WTC11 (cell line): ENCODE data around the gene EIF4B.

ENCODE experiments used
- SP1 ChIP-seq: sonication (generic); formaldehyde crosslinking; conservative IDR thresholded peaks from 2 replicates; pipeline ENCODE4 v1.8.1; 2022; ENCODE audit warnings: missing genetic modification reagents
- TF ChIP-seq, protein P1 (sequence below): fragments of 200-600 bp; IDR thresholded peaks from 2 replicates; pipeline ENCODE4 v1.8.0; 2022; ENCODE audit warnings: antibody characterized with exemption

DNA sequence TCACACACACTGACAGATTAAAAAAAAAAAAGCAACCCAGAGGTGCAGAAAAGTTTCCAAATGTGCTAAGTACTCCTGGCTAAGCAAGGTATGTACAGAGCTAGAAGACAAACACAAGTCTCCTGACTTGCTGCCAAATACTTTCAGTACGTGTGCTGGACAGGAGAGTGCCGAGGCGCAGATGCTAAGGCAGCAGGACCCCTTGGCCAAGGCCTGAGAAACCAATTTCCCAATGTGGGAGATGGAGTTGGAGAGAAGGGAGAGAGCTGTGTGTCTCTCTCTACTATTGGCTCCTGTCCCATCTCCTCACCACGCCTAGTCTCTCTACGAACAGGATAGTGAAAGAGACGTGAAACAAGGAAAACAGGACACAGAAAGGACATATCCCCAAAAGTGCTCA lies 67.6 kb downstream of the EIF4B start:
- TF ChIP-seq, protein P1, sequence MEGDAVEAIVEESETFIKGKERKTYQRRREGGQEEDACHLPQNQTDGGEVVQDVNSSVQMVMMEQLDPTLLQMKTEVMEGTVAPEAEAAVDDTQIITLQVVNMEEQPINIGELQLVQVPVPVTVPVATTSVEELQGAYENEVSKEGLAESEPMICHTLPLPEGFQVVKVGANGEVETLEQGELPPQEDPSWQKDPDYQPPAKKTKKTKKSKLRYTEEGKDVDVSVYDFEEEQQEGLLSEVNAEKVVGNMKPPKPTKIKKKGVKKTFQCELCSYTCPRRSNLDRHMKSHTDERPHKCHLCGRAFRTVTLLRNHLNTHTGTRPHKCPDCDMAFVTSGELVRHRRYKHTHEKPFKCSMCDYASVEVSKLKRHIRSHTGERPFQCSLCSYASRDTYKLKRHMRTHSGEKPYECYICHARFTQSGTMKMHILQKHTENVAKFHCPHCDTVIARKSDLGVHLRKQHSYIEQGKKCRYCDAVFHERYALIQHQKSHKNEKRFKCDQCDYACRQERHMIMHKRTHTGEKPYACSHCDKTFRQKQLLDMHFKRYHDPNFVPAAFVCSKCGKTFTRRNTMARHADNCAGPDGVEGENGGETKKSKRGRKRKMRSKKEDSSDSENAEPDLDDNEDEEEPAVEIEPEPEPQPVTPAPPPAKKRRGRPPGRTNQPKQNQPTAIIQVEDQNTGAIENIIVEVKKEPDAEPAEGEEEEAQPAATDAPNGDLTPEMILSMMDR, result no peak
- no peak for TF ChIP-seq SP1
